Measurements from ENCODE around the gene MCCC2.
"Not testable (repeated sequence)": the region's sequence is repeated elsewhere in the genome, so short reads cannot be mapped to it uniquely, and the experiment has no call there.

The MCCC2 gene

GRCh38 chr5:71623221-71623794 is 36.2 kb downstream of the MCCC2 start:
- H3K36me3 Mint-ChIP-seq (ENCODE audit: low read depth): peaks cover 61% of the 10 kb centered on the region

DNA sequence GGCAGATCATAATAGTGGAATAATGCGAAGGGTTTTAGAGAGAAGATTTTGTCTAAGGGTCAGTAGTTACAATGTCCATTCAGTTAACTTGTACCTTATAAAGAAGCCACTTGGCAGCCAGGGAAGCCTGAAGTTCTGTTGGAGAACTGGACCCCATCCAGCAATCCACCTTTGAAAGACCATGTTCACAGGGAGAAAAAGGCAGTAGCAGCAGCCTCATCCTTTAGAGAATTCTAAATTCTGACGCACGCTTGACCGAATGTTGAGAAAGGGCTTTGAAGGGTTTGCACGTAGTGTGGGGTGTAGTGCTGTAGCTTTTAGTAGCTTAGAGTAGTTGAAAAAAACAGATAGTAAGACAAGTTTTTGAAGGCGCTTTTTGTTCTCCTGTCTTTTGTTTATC is 42.8 kb downstream of the MCCC2 start:
- Mint-ChIP-seq H3K4me3 (no peak overlapping the region), H3K27me3 (no peaks in the 10 kb centered on the region), H3K36me3 (ENCODE audit: low read depth) (peaks cover 43% of the 10 kb centered on the region), H3K4me1 (ENCODE audit: low read depth) (no peaks in the 10 kb centered on the region), H3K9me3 (no peaks in the 10 kb centered on the region), H3K27ac (no peak overlapping the region)
- intact Hi-C loops (cut with micrococcal nuclease): no loop called here

More at GRCh38 chr5:71623221-71623794, 36.2 kb downstream of the MCCC2 start:
- Mint-ChIP-seq H3K27me3 (no peaks in the 10 kb centered on the region), H3K4me3 (no peak overlapping the region), H3K27ac (no peak overlapping the region), H3K9me3 (no peaks in the 10 kb centered on the region), H3K4me1 (ENCODE audit: low read depth) (no peaks in the 10 kb centered on the region)
- intact Hi-C loops (cut with micrococcal nuclease): no loop called here

DNA sequence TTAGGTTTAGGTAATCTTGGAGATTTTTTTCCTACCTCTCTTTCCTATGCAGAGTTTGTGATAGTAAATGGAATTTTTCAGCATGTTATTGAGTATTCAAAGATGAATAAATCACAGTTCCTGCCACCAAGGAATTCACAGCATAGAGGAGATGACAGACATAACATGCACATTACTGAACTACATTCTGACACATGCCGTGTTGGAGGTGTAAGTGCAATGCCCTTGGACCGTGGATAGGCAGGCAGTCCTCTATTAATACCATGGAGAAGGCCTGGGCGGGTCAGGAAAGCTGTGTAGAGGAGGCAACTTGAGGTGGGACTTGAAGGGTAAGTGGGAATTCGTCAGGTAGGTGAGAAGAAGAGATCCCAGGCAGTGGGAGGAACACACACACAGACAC is 43.9 kb downstream of the MCCC2 start:
- intact Hi-C loops (cut with micrococcal nuclease): no loop called here
- no peak overlapping the region for H3K27ac Mint-ChIP-seq

DNA sequence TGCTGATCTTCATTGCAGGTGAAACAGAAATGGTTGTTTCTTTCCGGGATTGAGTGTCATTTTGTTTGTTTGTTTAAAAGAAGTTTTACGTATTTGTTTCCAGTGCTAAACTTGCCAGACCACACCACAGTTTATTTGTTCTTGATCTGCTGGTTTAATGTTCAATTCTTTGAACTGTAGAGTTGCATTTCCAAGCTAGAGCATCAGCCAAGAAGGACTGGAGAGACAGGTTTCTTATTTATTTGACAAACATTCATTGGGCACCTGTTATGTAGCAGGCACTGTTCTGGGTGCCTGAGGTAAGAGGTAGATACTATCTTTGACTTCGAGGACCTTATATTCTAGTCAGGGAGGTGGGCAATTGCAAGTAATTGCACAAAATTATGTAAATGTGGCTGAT is 45.0 kb downstream of the MCCC2 start:
- H3K9me3 Mint-ChIP-seq: no peaks in the 10 kb centered on the region
- H3K4me3 Mint-ChIP-seq: no peak overlapping the region
- intact Hi-C loops (cut with micrococcal nuclease): no loop called here
- no peaks in the 10 kb centered on the region for H3K4me1 Mint-ChIP-seq (ENCODE audit: low read depth)
- no peaks in the 10 kb centered on the region for H3K27me3 Mint-ChIP-seq
- peaks cover 50% of the 10 kb centered on the region for H3K36me3 Mint-ChIP-seq (ENCODE audit: low read depth)
- H3K27ac Mint-ChIP-seq: no peak overlapping the region

More for the DNA sequence above, 43.9 kb downstream of the MCCC2 start:
- H3K9me3 Mint-ChIP-seq: no peaks in the 10 kb centered on the region
- H3K27me3 Mint-ChIP-seq: no peaks in the 10 kb centered on the region
- no peaks in the 10 kb centered on the region for H3K4me1 Mint-ChIP-seq (ENCODE audit: low read depth)
- H3K4me3 Mint-ChIP-seq: no peak overlapping the region
- peaks cover 47% of the 10 kb centered on the region for H3K36me3 Mint-ChIP-seq (ENCODE audit: low read depth)

DNA sequence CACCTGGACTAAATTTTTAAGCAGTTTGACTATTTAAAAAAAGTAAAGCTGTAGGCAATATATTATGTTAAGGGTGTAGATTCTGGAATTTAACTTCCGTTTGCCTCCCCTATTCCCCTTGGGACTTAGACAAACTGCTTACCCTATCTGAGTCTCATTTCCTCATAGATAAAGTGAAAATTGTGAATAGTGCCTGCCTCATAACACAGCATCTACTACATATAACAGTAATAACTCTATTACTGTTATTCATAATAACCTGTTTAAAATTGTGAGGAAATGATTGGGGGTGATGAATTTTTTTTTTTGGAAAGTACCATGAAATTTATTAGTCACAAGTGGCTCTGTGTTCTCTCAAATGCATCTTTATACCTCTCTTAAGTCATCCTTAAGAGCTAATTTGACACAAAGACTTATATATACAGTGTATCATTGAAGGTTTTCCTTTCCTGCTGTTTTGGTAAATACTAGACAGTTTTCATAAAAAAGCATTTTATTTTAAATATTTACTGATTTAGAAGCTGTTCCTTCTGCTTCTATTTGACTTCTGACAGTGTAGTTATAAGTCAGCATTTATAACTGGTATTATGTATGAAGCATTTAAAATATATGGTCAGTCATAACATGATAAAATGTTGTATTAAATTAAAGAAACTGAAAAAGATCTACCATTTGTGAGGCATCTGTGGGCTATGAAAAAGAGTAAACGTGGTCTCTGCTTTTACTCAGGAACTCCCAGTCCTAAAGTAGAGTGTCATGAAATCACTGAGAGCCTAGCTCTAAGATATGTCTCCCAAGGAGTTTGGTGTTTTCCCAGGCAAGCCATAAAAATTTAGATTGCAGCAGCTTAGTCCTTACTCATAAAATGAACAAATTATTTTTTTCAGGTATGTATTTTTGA is 46.4 kb downstream of the MCCC2 start:
- no peaks in the 10 kb centered on the region for H3K27me3 Mint-ChIP-seq
- no peak overlapping the region for H3K4me3 Mint-ChIP-seq
- no peaks in the 10 kb centered on the region for H3K9me3 Mint-ChIP-seq
- no peaks in the 10 kb centered on the region for H3K4me1 Mint-ChIP-seq (ENCODE audit: low read depth)
- H3K36me3 Mint-ChIP-seq (ENCODE audit: low read depth): peaks cover 60% of the 10 kb centered on the region
- intact Hi-C loops (cut with micrococcal nuclease): no loop called here
- no peak overlapping the region for H3K27ac Mint-ChIP-seq

DNA sequence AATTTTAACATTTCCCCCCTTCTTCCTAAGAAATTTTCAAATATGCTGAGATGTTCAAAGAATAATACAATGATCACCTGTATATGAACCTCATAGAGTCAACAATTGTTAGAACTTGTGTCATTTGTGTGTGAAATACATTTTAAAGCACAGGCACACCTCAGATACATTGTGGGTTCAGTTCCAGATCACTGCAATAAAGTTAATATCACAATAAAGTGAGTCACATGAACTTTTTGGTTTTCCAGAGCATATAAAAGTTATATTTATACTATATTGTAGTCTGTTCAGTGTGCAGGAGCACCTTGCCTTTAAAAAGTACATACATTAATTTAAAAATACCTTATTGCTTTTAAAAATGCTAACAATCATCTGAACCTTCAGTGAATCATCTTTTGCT is 50.0 kb downstream of the MCCC2 start:
- Mint-ChIP-seq H3K27ac (no peak overlapping the region), H3K27me3 (no peaks in the 10 kb centered on the region), H3K36me3 (ENCODE audit: low read depth) (peaks cover 61% of the 10 kb centered on the region), H3K4me1 (ENCODE audit: low read depth) (no peaks in the 10 kb centered on the region), H3K4me3 (no peak overlapping the region), H3K9me3 (no peaks in the 10 kb centered on the region)
- intact Hi-C loops (cut with micrococcal nuclease): no loop called here

GRCh38 chr5:71640408-71640807 is 53.3 kb downstream of the MCCC2 start:
- H3K4me3 Mint-ChIP-seq: no peak overlapping the region
- H3K36me3 Mint-ChIP-seq (ENCODE audit: low read depth): peaks cover 50% of the 10 kb centered on the region
- no peaks in the 10 kb centered on the region for H3K4me1 Mint-ChIP-seq (ENCODE audit: low read depth)
- H3K27me3 Mint-ChIP-seq: no peaks in the 10 kb centered on the region
- intact Hi-C loops (cut with micrococcal nuclease): no loop called here
- H3K9me3 Mint-ChIP-seq: no peaks in the 10 kb centered on the region
- H3K27ac Mint-ChIP-seq: no peak overlapping the region

DNA sequence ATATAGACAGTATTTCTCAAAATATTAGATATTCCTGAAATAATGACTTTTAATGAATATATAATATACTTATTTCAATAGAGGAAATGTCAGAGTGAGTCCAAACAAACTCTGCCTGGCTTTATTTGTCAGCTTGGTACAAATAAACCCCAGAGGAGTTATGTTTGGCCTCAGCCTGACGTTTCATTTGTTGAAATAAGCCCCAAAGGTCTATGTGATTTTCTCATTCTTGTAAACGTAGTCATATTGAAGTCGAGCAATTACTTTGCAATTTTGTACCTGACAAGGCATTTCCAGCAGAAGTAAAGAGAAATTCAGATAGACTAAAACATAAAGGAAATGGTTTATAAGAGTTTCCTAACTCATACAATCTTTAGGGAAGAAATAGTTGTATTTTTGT is 57.9 kb downstream of the MCCC2 start:
- no peaks in the 10 kb centered on the region for H3K27me3 Mint-ChIP-seq
- H3K27ac Mint-ChIP-seq: no peak overlapping the region
- H3K4me3 Mint-ChIP-seq: no peak overlapping the region
- peaks cover 53% of the 10 kb centered on the region for H3K36me3 Mint-ChIP-seq (ENCODE audit: low read depth)
- H3K4me1 Mint-ChIP-seq (ENCODE audit: low read depth): no peaks in the 10 kb centered on the region
- no peaks in the 10 kb centered on the region for H3K9me3 Mint-ChIP-seq
- intact Hi-C loops (cut with micrococcal nuclease): no loop called here

- H3K4me1 Mint-ChIP-seq (ENCODE audit: low read depth); H3K4me3 Mint-ChIP-seq; H3K9me3 Mint-ChIP-seq; H3K27ac Mint-ChIP-seq; intact Hi-C loops (cut with micrococcal nuclease); H3K27me3 Mint-ChIP-seq: not testable (repeated sequence)
- peaks cover 82% of the 10 kb centered on the region for H3K36me3 Mint-ChIP-seq (ENCODE audit: low read depth)
Measured at GRCh38 chr5:71650940-71651339, 63.8 kb downstream of the MCCC2 start.

DNA sequence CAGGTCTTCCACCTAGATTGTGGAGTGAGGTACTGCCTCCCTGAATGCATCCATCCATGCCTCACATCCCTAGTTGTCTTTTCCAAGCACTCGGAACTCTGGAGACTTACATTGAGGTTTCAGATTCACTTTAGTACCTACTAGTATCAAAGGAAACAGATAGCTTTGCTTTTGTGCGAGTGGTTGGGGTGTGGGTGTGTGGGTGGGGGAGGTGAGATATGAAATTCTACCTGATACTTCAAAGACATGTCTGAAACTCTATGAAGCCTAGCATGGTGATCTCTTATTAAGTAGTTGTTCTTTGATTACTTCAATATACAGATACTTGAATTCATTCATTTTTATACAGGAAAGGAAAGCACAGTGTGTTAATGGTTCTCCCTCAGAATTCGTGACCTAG is 64.4 kb downstream of the MCCC2 start:
- H3K4me3 Mint-ChIP-seq: no peak overlapping the region
- H3K4me1 Mint-ChIP-seq (ENCODE audit: low read depth): no peaks in the 10 kb centered on the region
- intact Hi-C loops (cut with micrococcal nuclease): no loop called here
- peaks cover 82% of the 10 kb centered on the region for H3K36me3 Mint-ChIP-seq (ENCODE audit: low read depth)
- H3K9me3 Mint-ChIP-seq: no peaks in the 10 kb centered on the region
- H3K27ac Mint-ChIP-seq: no peak overlapping the region
- no peaks in the 10 kb centered on the region for H3K27me3 Mint-ChIP-seq

DNA sequence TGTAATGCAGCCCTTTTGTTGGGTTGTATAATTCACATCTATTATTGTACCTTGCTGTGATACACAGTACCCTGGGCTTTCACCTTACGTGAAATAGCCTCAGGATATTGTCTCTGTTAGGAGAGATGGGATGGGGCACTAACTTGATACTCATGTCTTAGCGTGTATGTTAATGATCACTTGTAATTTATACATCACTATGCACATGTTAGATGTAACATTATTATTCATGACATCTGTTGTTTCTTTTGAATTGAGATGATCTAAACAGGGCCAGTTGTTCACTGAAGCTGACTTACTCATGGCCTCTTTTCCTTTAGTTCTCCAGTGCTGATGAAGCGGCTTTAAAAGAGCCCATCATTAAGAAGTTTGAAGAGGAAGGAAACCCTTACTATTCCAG is 65.2 kb downstream of the MCCC2 start:
- Mint-ChIP-seq H3K9me3 (no peaks in the 10 kb centered on the region), H3K27ac (no peak overlapping the region), H3K4me1 (ENCODE audit: low read depth) (no peaks in the 10 kb centered on the region), H3K27me3 (no peaks in the 10 kb centered on the region), H3K36me3 (ENCODE audit: low read depth) (peaks cover 82% of the 10 kb centered on the region), H3K4me3 (no peak overlapping the region)
- intact Hi-C loops (cut with micrococcal nuclease): no loop called here

DNA sequence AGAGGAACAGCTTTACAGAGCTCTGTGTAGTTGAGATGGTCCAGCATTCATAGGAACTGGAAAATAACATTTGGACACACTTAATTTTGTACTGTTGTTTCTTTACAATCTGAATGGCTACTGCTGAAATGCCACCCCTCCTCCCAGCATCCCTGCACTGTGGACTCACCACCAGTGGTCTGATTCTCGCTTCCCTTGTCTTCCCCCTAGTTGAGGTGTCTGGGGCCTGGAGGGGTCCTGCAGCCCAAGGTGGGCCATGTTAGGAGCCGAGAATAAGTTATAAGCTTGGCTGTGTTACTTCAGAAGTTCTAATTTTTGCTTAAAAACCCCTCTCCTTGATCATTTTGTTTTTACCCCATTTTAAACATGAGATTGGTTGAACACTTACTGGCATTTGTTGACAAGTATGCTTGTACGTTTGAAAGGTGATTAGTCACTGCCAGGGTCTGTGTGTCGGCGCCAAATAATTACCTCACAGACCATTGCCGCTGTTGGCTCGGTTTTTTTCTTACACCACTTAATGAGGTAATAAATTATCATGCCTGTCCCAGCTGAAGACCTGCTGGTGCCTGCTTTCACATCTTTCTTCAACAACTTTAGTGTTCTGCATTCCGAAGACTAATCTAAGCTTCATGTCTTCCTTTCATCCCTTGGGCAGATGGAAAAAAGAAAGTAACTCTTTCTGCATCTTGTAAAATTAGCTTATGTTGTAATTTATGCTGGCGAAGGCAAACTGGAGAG is 65.8 kb downstream of the MCCC2 start:
- Mint-ChIP-seq H3K36me3 (ENCODE audit: low read depth) (peaks cover 82% of the 10 kb centered on the region), H3K4me1 (ENCODE audit: low read depth) (no peaks in the 10 kb centered on the region), H3K4me3 (no peak overlapping the region), H3K27me3 (no peaks in the 10 kb centered on the region), H3K27ac (no peak overlapping the region), H3K9me3 (no peaks in the 10 kb centered on the region)
- intact Hi-C loops (cut with micrococcal nuclease): no loop called here

DNA sequence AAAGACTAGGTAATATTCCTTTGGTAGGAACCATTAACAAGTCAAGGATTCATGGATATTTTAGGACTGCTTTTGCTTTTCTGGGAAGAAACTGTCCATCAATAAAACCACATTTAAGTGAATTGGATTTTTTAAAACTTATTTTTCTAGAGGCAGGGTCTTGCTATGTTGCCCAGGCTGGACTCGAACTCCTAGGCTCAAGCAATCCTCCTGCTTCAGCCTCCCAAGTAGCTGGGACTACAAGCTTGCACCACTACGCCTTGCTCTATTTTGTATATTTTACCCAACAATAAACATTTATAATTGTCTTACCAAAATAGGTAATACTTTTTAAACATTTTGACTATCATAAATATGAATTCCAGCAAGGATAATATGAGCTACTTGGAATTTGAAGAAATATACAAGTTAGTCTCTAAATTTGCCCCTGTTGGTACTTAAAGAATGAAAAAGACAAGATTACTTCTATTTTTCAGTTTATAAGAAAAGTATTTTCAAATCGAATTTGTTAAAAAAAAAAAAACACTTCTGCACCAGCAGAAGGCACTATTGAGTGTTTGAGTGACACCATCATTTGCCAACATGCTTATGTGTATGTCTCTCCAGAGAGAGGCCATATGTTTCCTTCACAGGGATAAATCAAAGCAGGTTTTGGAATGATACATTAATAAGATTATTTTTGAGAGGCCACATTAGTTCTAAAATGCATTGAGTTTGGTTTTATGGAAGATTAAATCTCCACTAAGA is 71.9 kb downstream of the MCCC2 start:
- peaks cover 32% of the 10 kb centered on the region for H3K36me3 Mint-ChIP-seq (ENCODE audit: low read depth)
- no peak overlapping the region for H3K4me3 Mint-ChIP-seq
- intact Hi-C loops (cut with micrococcal nuclease): no loop called here
- no peaks in the 10 kb centered on the region for H3K4me1 Mint-ChIP-seq (ENCODE audit: low read depth)
- no peak overlapping the region for H3K27ac Mint-ChIP-seq
- H3K9me3 Mint-ChIP-seq: no peaks in the 10 kb centered on the region
- H3K27me3 Mint-ChIP-seq: no peaks in the 10 kb centered on the region

DNA sequence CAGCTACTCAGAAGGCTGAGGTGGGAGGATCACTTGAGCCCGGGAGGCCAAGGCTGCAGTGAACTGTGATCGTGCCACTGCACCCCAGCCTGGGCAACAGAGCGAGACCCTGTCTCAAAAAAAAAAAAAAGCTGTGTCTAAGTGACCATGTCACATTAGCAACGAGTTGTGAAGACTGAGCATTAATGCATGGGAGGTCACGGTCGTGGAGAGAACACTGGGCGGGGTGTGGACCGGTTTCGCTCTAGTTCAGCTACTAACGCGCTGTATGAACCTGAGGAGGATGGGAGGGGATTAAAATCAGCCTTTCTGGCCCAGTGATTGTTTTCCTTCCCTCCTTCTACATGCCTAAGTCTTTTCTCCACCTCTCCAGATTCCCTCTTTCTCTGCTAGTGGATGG is 75.2 kb downstream of the MCCC2 start:
- peaks cover 12% of the 10 kb centered on the region for H3K36me3 Mint-ChIP-seq (ENCODE audit: low read depth)
- intact Hi-C loops (cut with micrococcal nuclease): no loop called here
- H3K27ac Mint-ChIP-seq: no peak overlapping the region
- no peaks in the 10 kb centered on the region for H3K27me3 Mint-ChIP-seq
- no peak overlapping the region for H3K4me3 Mint-ChIP-seq
- no peaks in the 10 kb centered on the region for H3K4me1 Mint-ChIP-seq (ENCODE audit: low read depth)
- H3K9me3 Mint-ChIP-seq: no peaks in the 10 kb centered on the region

All from dendritic cell treated with granulocyte-macrophage colony-stimulating factor and Interleukin-4, amounts not matched to agents 40 ng/mL and 50 ng/mL, for 4 days (primary cell).